GM12892 (cell line): Measurements from ENCODE around the gene CAP2.
"Not testable (repeated sequence)": the region's sequence is repeated elsewhere in the genome, so short reads cannot be mapped to it uniquely, and the experiment has no call there.

Experiments used
- POLR2A ChIP-seq: IDR thresholded peaks from 2 replicates; pipeline ENCODE4 v1.6.1; 2011; ENCODE audit warnings: low read depth, low read length, control low read depth
- POLR2AphosphoS5 ChIP-seq: IDR thresholded peaks from 2 replicates; pipeline ENCODE4 v1.6.1; 2011; ENCODE audit warnings: low read depth, low read length, control low read depth

- TF ChIP-seq POLR2A, POLR2AphosphoS5: not testable (repeated sequence)
Measured at GRCh38 chr6:17545681-17546080, 152.3 kb downstream of the CAP2 start.
